ENCODE measurements around the gene SYNE3.

The SYNE3 gene

DNA sequence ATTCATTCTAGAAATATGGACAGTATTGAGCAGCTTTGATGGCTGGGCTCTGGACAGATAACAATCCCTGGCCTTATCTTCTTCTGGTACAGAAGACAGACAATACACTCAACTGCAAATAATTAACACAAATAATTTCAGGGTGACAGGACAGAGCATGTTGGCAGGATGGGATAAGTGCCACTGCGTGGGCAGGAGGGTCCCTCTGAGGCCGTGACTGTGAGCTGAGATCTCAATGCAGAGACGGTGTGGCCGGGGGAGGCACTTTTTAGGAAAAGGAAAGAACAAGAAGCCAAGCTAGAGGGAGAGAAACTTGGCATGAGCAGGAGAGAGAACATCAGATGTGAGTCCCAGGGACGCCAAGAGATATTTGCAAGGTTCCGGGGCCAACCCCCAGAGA lies 8.1 kb downstream of the SYNE3 start:
- no peak overlapping the region for H3K4me3 ChIP-seq (ENCODE audit: low read length)
- H3K4me1 ChIP-seq (ENCODE audit: control insufficient read depth, insufficient read depth, low read length): peaks cover 38% of the 10 kb centered on the region
- H3K9me3 ChIP-seq (replicated peaks; ENCODE audit: low read length): no peaks in the 10 kb centered on the region
- H3K27me3 ChIP-seq (ENCODE audit: control insufficient read depth, insufficient read depth, low read length): no peaks in the 10 kb centered on the region
- no peak overlapping the region for H3K4me2 ChIP-seq (ENCODE audit: low read length)
- no peak overlapping the region for H3K9ac ChIP-seq (ENCODE audit: low read depth, low read length)
- peaks cover 7% of the 10 kb centered on the region for H3K36me3 ChIP-seq (ENCODE audit: insufficient read depth, low read length)

DNA sequence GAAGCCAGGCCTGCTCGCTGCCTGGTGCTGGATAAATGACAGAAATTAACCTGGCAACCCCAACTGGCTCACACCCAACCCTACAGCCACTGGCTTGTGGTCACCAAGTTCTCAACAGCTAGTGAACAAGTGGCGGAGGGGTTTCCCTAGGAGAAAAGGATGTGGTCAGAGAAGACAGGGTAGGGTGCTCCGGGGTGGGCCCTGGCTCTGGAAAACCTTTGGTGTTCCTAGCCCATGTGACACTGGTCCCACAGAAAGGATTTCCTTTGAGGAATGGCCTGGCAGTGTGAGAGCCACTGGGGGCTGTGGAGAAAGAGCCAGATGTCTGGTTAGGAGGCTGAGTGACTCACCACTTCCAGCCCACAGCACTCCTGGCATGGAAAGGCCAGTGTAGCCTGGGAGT lies 8.7 kb downstream of the SYNE3 start:
- H3K4me3 ChIP-seq (ENCODE audit: low read length): no peak overlapping the region
- H3K36me3 ChIP-seq (ENCODE audit: insufficient read depth, low read length): peaks cover 7% of the 10 kb centered on the region
- H3K4me2 ChIP-seq (ENCODE audit: low read length): peak overlapping the region; percentile 63
- peak overlapping the region; percentile 4 for H3K9ac ChIP-seq (ENCODE audit: low read depth, low read length)
- H3K4me1 ChIP-seq (ENCODE audit: control insufficient read depth, insufficient read depth, low read length): peaks cover 38% of the 10 kb centered on the region
- H3K27me3 ChIP-seq (ENCODE audit: control insufficient read depth, insufficient read depth, low read length): no peaks in the 10 kb centered on the region
- no peaks in the 10 kb centered on the region for H3K9me3 ChIP-seq (replicated peaks; ENCODE audit: low read length)

DNA sequence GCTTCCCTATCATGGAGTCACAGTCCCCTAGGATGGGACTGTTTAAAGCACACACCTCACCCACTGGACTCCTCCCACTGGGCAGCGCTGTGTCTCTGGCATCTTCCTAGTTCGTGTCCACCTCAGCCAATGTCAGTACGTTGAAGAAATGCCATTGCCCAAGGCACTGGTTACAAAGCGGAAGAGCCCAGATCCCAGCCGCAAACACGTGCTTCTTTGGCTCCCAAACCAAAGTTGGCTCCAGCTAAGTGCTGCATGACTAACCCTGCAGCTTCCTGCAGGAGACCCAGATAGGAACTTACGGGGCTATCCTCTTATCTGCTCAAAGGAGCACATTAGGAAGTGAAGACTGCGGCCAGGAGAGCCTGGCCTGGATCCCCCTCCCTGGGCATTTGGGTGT lies 9.3 kb downstream of the SYNE3 start:
- Histone ChIP-seq H3K4me2 (ENCODE audit: low read length) (peak overlapping the region; percentile 63), H3K9ac (ENCODE audit: low read depth, low read length) (peak overlapping the region; percentile 4), H3K36me3 (ENCODE audit: insufficient read depth, low read length) (peaks cover 7% of the 10 kb centered on the region), H3K4me3 (ENCODE audit: low read length) (no peak overlapping the region), H3K4me1 (ENCODE audit: control insufficient read depth, insufficient read depth, low read length) (peaks cover 38% of the 10 kb centered on the region), H3K9me3 (replicated peaks; ENCODE audit: low read length) (no peaks in the 10 kb centered on the region), H3K27me3 (ENCODE audit: control insufficient read depth, insufficient read depth, low read length) (no peaks in the 10 kb centered on the region)

DNA sequence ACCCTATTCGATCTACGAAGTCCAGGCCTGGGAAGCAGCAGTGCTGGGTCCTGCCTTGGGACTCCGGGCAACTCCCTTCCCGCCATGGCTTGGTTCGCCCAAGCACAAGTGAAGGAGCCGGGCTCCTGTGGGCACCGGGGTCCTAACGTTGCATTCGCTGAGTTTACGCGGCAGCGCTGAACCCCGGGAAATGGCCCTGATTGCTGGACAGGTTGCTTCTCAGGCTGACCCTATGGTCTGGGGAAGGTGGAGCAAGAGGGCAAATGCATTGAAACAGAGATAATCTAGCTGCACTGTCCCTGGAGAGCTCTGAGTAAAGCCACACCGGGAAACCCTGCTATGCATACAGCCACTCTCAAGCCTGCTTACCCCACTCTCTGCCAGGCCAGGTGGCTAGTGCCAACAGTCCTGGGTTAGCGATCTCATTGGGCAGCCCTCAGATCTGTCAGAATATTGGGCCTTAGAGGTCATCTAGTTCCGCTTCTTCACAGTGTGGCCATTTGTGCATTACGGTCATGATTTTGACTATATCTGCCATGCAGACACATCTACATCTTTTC lies 11.3 kb downstream of the SYNE3 start:
- Histone ChIP-seq H3K4me1 (ENCODE audit: control insufficient read depth, insufficient read depth, low read length) (peaks cover 49% of the 10 kb centered on the region), H3K9ac (ENCODE audit: low read depth, low read length) (no peak overlapping the region), H3K27me3 (ENCODE audit: control insufficient read depth, insufficient read depth, low read length) (no peaks in the 10 kb centered on the region), H3K4me3 (ENCODE audit: low read length) (no peak overlapping the region), H3K9me3 (replicated peaks; ENCODE audit: low read length) (no peaks in the 10 kb centered on the region), H3K36me3 (ENCODE audit: insufficient read depth, low read length) (peaks cover 5% of the 10 kb centered on the region), H3K4me2 (ENCODE audit: low read length) (no peak overlapping the region)

DNA sequence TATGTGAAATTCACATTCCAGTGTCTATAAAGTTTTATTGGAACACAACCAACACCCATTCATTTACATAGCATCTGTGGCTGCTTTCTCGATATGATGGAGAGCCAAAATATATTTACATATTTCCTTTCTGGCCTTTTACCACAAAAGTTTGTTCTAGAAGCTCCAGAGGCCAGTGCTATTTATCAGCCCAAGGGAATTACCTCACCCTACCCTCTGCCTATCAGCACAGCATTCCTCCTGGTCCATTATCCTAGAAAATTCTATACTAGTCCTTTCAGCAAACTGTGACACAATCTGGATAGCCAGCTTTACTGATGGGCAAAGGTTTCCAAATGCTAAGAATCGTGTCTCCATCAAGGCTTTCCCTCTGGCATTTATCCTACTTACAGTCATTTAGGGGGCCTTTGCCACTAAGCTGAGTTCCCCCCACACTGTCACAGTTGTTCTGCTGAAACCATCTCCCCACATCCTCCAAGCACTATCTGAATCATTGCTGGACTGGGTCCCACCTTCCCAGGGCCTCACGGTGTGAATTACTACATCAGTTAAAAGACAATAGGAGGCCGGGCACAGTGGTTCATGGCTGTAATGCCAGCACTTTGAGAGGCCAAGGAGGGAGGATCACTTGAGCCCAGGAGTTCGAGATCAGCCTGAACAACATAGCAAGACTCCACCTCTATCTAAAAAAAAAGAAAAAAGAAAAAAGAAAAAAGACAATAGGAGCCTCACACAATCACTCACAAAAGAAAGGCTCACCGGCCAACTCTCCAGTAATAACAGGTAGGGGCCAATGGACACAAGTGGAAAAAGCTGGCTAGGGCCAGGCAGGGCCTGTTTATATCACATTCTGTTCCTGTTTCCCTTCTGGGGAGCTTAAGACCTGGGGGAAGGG lies 12.1 kb downstream of the SYNE3 start:
- H3K9me3 ChIP-seq (replicated peaks; ENCODE audit: low read length): no peaks in the 10 kb centered on the region
- H3K9ac ChIP-seq (ENCODE audit: low read depth, low read length): no peak overlapping the region
- H3K27me3 ChIP-seq (ENCODE audit: control insufficient read depth, insufficient read depth, low read length): no peaks in the 10 kb centered on the region
- H3K4me1 ChIP-seq (ENCODE audit: control insufficient read depth, insufficient read depth, low read length): peaks cover 49% of the 10 kb centered on the region
- H3K4me3 ChIP-seq (ENCODE audit: low read length): no peak overlapping the region
- peak overlapping the region; percentile 5 for H3K4me2 ChIP-seq (ENCODE audit: low read length)
- H3K36me3 ChIP-seq (ENCODE audit: insufficient read depth, low read length): no peaks in the 10 kb centered on the region

DNA sequence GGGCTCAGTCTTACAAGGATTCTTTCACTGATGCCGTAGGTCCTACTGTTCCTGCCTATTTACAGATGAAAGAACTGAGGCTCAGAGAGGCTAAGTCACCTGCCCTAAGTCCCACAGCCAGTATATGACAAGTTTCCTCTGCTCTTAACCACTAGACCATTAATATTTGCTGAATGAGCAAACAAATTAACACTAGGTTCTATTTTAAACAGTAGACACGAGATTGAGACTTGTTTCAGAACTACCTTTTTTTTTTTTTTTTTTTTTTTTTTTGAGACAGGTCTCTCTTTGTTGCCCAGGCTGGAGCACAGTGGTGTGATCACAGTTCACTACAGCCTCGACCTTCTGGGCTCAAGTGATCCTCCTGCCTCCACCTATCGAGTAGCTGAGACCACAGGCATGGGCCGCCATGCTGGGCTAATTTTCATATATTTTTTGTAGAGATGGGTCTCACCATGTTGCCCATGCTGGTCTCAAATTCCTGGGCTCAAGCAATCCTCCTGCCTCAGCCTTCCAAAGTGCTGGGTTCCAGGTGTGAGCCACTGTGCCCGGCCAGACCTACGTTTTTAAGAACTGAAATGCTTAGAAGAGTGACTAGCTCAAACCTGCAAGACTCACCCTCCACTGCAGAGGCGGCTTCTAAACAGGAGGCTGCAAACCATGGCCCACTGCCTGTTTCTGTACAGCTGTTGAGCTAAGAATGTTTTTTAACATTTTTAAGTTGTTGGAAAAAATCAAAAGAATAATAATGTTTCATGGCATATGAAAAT lies 12.9 kb downstream of the SYNE3 start:
- H3K27me3 ChIP-seq (ENCODE audit: control insufficient read depth, insufficient read depth, low read length): no peaks in the 10 kb centered on the region
- no peaks in the 10 kb centered on the region for H3K36me3 ChIP-seq (ENCODE audit: insufficient read depth, low read length)
- H3K4me1 ChIP-seq (ENCODE audit: control insufficient read depth, insufficient read depth, low read length): peaks cover 49% of the 10 kb centered on the region
- no peak overlapping the region for H3K9ac ChIP-seq (ENCODE audit: low read depth, low read length)
- H3K4me2 ChIP-seq (ENCODE audit: low read length): no peak overlapping the region
- H3K9me3 ChIP-seq (replicated peaks; ENCODE audit: low read length): no peaks in the 10 kb centered on the region
- H3K4me3 ChIP-seq (ENCODE audit: low read length): no peak overlapping the region

DNA sequence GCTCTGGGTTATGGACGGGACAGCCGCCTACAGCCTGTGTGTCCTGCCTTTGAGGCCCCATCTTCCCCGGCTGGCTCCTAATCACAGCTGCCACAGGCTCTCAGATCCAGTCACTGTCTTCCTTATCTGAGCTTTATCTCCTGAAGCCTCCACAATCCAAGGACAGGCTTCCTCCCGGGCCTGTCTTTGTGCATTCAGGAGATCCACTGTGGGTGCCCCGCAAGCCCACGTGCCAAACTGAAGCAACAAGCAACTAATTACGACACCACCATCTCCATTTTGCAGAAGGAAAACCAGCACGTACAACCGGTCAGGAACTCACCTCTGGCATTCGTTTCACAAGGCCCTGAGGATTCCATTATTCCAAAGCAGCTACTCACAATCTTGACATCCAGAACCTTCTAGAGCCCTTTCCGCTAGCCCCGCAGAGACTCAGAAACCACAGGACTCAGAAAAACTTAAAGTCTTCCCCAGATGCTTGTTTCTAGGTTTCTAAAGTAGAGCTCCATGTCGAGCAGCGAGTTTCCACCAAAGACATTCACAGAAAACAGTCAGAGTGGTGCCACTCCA lies 14.0 kb downstream of the SYNE3 start:
- Histone ChIP-seq H3K9me3 (replicated peaks; ENCODE audit: low read length) (no peaks in the 10 kb centered on the region), H3K36me3 (ENCODE audit: insufficient read depth, low read length) (no peaks in the 10 kb centered on the region), H3K4me1 (ENCODE audit: control insufficient read depth, insufficient read depth, low read length) (peaks cover 44% of the 10 kb centered on the region), H3K4me2 (ENCODE audit: low read length) (no peak overlapping the region), H3K4me3 (ENCODE audit: low read length) (no peak overlapping the region), H3K27me3 (ENCODE audit: control insufficient read depth, insufficient read depth, low read length) (no peaks in the 10 kb centered on the region), H3K9ac (ENCODE audit: low read depth, low read length) (no peak overlapping the region)

DNA sequence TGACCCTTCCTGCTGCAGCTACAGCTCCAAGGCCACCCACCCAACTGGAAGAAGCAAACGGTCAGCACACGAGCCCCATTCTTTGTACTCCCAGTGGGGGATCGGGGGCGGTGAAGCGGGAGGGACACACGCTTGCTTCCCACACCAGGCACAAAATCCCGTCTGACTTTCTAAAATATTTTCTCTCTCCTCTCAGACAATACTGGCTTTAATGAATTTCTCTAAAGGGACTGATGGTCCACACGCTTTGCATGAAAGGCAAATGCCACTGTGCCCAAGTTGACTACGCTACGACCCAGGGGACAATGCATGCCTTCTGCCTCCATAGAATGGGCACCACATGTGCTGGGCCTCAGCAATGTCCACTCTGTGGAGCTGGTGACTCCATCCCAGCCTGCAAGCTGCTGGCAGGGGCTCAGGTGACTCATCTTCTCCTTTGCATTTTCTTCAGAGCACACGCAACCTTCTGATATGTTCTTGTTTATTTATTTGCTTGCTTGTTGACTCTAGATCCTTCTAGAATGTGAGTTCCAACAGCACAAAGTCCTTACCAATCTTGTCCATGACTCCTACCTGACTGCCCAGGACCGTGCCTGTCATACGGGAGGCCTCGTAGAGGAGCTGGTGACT lies 15.6 kb downstream of the SYNE3 start:
- no peak overlapping the region for H3K4me2 ChIP-seq (ENCODE audit: low read length)
- H3K9ac ChIP-seq (ENCODE audit: low read depth, low read length): no peak overlapping the region
- no peaks in the 10 kb centered on the region for H3K27me3 ChIP-seq (ENCODE audit: control insufficient read depth, insufficient read depth, low read length)
- H3K4me1 ChIP-seq (ENCODE audit: control insufficient read depth, insufficient read depth, low read length): peaks cover 50% of the 10 kb centered on the region
- H3K4me3 ChIP-seq (ENCODE audit: low read length): no peak overlapping the region
- no peaks in the 10 kb centered on the region for H3K9me3 ChIP-seq (replicated peaks; ENCODE audit: low read length)
- no peaks in the 10 kb centered on the region for H3K36me3 ChIP-seq (ENCODE audit: insufficient read depth, low read length)

DNA sequence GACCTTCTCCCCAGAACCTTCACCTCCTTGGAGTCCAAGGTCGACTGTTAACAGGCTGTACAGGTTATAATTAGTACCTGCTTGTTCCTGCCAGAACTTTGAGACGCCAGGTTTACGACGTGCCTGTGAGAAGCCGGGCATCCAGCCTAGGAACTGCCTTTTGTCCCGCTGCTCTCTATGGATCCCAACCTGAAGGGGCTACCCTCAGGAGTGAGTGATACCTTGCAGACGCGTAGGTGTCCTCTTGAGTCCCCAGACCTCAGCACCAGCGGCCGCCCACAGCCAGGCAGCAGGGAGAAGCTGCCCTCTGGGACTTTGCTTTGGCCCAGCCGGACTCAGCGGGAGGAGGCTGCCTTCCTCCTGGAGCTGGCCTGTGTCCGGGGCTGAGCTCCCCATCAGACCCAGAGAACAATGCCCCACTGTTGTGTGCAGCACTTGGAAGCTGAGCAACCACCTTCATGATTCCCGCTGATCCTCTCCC lies 16.2 kb downstream of the SYNE3 start:
- H3K4me3 ChIP-seq (ENCODE audit: low read length): no peak overlapping the region
- no peak overlapping the region for H3K4me2 ChIP-seq (ENCODE audit: low read length)
- no peaks in the 10 kb centered on the region for H3K36me3 ChIP-seq (ENCODE audit: insufficient read depth, low read length)
- H3K27me3 ChIP-seq (ENCODE audit: control insufficient read depth, insufficient read depth, low read length): no peaks in the 10 kb centered on the region
- H3K9ac ChIP-seq (ENCODE audit: low read depth, low read length): no peak overlapping the region
- H3K4me1 ChIP-seq (ENCODE audit: control insufficient read depth, insufficient read depth, low read length): peaks cover 57% of the 10 kb centered on the region
- H3K9me3 ChIP-seq (replicated peaks; ENCODE audit: low read length): no peaks in the 10 kb centered on the region

DNA sequence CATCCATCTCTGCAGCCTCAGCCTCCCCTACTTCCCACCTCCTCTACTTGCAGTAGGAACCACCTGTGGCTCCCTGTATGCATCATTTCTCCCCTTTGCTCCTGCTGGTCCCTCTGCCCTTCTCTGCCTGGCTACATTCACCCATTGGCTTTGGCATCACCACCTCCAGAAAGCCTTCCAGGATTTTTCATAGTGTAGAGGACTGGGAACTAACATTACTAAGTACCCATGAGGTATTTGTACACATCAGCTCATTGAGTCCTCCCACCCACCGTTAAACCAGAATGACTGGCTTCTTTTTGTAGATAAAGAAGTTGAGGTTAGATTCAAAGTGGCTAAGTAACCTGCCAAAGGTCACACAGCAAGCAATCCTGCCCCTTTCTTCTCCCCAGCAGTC lies 17.1 kb downstream of the SYNE3 start:
- Histone ChIP-seq H3K4me3 (ENCODE audit: low read length) (no peak overlapping the region), H3K9ac (ENCODE audit: low read depth, low read length) (no peak overlapping the region), H3K9me3 (replicated peaks; ENCODE audit: low read length) (no peaks in the 10 kb centered on the region), H3K4me1 (ENCODE audit: control insufficient read depth, insufficient read depth, low read length) (peaks cover 48% of the 10 kb centered on the region), H3K27me3 (ENCODE audit: control insufficient read depth, insufficient read depth, low read length) (no peaks in the 10 kb centered on the region), H3K4me2 (ENCODE audit: low read length) (no peak overlapping the region), H3K36me3 (ENCODE audit: insufficient read depth, low read length) (no peaks in the 10 kb centered on the region)

All from skeletal muscle satellite cell (primary cell).